ENCODE results near the gene TSPAN4.

DNA sequence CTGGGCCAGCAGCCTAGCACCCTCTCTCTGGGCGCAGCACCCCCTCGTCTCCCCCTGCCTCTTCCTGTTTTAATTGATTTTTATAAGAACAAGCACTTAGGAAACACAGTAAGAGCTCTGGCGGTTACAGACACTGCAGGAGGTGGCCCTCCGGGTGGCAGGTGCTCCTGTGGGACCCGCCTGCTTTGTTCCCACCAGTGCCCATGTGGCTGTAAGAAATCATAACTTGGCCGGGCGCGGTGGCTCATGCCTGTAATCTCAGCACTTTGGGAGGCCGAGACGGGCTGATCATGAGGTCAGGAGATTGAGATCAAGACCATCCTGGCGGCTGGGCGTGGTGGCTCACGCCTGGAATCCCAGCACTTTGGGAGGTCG is 18.4 kb downstream of the TSPAN4 start:
- TF ChIP-seq CTCF (IDR thresholded peaks at IDR 0.05): no peak
- no peak for TF ChIP-seq POLR2AphosphoS5 (IDR thresholded peaks at IDR 0.05)

All from stomach (tissue), 4 donors.